GM21381 (cell line): ENCODE measurements around the gene USH1C.

Experiments used
- ATAC-seq: cut with Tn5 transposase; IDR thresholded peaks from one replicate; pipeline ENCODE4 v1.9.1; 2021; ENCODE audit warnings: mild to moderate bottlenecking, moderate library complexity; ENCODE audit not compliant: unreplicated experiment

The USH1C gene

DNA sequence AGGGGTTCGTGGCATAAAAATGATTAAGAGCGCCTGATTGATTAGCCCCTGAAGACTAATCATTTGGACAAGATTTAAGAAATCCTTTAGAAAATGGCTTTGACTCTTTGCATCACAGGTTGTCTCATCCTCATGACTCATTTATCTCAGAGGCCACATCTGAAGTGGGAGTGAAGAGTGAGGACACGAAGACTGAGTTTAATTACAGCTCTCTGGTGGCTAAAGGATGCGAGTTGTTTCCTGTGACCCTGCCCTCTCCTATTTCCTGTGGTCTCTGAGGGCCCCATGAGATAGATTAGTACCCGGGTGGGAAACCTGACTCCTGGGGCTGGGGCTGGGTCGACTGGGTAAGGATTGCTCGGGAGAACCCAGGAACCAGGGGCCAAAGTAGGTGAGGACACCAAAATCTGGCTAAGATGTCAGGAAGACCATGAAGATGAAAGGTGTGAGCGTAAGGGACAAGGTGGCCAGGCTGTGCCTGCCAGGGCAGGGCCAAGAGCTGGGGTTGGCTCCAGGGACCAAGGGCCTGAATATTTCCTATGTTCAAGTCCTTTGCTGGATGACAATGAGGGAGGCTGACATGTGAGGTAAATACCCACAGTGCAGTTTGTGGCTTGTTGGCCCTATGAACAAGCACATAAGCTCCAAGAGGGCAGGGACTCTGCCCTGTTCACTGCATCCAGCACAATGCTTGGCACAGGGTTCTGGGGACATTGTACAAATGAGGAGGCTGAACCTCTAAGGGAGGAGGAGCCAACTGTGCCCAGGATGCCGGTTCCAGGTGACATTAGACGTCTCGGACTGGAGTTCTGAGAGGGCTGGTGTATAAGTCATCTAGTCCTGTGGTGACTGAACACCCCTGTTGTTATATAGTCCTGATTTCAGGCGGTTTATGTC is 6.5 kb upstream of the USH1C start:
- ATAC-seq, result no peak

DNA sequence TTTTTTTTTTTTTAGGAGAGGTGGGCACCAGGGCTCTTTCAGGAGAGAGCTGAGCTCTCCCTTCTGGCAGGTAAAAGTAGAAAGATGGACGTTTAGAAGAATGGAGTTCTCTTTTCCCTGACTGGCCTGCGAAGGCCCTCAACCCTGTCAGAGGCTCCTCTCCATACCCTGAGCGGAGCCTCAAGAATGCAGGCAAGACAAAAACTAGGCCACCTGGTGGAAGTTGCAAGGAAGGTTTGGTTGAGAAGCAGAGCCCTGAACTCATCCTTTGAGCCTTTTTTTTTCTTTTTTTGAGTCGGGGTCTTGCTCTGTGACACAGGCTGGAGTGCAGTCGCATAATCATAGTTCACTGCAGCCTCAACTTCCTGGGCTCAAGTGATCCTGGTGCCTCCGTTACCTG is 4.2 kb upstream of the USH1C start:
- no peak for ATAC-seq

DNA sequence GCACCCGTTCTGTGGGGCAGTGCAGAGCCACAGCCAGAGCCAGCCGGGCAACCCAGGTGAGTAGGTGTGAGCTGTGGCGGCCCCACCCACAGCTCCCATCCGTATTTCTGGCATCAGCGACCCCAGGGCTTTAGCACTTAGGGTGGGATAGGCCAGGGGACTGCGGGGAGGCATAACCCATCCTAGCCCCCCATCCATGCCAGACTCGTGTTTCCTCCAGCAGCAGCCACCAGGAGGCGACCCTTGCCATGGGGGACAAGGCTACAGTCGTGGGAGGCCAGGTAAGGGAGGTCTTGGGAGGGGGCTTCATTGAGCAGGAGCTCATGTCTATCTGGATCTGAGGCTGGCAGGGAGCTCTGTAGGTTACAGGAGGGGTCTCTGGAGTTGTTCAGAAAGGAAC is 3.7 kb upstream of the USH1C start:
- no peak for ATAC-seq

DNA sequence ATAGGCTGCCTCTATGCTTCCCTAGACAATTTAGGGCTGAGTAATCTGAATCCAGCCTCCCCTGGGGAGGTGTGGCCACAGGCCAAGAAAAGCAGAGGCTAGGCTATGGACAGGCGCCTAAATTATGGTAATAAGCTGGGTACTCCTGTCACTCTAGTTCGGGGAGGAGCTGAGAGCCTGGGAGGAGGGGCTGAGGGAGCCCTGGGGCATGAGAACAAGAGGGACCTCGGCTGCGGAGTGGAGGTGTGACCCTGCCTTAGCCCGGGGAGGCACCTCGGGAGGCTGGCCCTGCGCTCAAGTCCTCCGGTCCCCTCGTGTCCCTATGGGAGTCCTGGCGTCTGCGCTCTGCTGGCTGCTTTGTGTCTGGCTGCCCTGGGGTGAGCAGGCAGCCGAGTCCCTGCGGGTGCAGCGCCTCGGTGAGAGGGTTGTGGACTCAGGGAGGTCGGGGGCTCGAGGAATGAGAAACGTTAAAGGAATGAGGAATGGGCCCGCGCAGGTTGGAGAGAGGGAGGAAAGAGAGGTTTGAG is 2.9 kb upstream of the USH1C start, which contains the start of gene OTOG:
Gene OTOG, plus strand, starts transcription at position 209 of the 527 bp plus-strand sequence. Its CDS starts 114 bp downstream, at position 323.
- ATAC-seq, result no peak

DNA sequence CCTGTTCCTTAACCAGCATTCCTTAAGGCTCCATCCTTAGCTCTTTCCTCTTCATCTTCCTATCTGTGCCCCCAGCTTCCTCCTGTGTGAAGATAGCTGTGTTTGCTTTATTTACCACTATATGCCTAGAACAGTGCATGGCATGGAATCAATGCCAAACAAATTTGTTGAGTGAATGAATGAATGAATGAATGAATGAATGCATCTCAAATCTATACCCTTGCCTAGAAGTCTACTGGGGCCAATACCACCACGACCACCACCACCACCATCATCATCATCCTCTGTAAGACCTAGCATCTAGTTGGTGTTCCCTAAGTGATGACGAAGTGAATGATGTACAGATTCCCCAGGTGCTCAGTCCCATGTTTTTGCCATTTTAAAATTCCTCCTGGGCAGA is 2.0 kb upstream of the USH1C start:
- no peak for ATAC-seq

DNA sequence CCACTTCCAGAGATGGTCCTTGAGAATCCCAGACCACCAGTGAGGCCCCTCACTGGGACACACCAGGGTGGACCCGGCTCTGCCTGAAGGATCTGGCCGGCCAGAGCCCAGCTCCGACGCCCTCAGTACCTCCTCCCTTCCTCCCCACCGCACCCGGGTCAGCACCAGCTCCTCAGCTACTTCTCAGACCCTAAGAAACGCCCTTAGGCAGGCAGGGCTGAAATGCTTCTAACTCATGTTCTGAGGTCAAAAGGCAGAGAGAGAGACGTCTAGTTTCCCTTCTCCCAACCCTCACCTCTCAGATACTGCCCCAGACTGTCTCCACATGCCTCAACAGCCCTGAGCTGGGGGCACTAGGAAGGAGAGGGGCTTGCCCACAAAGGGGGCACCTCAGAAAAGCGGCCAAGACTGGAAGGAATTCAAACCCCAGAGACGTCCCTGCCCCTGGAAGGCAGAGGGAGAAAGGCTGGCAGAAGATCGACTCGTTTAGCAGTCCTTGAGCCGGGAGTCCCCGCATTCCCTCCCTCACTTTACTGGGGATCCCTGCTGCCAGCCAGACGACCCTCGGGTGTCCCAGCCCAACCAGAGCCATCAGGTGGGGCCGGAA is 539 bp downstream of the USH1C start:
- no peak for ATAC-seq

DNA sequence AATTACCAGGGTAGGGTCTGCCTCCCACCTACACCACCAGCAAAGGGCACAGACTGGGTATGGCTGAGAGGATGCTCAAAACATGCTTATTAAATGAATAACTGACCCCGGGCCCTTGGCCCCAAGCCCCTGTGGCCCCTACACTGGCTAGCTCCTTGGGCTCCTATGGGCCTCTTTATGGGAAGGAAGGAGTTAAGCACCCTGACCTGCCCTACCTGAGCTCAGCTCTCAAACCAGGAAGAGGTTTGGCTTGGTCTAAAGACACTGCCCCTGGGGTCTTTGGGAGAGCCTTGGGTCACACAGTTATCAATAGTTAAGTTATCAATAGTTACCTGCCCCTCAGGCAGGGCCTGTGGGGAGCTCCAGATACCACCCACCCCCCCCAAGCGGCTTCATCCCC is 1.2 kb downstream of the USH1C start:
- no peak for ATAC-seq

DNA sequence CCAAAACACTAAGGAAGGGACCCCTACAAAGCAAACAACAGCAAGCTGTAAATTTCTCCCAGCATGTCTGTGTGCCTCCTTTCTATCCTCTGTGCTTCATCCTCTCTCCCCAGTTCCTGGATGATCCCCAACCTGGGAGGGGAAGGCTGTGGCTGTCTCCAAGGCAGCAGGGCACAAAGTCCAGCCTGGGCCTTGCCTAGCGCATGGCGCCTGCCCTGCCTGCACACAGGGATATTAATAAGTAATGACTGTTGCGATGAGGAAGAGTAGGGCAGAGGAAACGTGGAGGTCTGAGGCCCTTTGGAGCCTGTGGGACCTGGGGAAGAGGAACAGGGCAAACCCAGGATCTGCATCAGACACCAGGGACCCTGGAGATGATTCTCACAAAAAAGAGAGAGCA is 2.0 kb downstream of the USH1C start:
- no peak for ATAC-seq

DNA sequence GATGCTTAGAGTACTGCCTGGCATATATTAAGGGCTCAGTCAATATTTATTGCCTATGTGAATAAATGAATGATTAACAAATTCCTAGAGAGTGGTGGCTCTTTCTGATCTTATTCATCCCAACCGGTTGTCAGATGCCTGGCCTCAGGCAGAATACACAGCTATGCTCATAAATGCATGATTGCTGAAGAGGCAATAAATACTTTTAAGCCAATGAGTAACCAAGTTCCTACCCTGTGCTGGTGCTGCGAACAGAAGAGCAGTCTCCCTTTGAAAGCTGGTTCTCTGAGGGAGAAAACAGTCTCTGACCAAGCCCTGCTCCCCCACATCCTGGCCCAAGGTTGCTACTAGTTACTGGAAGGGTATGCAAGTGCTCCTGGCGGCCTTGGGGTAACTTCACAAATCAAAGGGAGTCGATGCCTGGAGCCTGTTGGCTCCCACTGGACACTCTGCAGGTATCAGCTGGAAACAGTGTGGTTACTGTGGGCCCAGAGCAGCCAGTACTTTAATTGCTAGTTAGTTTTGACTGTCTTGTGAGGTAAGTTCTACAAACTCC is 2.8 kb downstream of the USH1C start:
- ATAC-seq, result no peak

DNA sequence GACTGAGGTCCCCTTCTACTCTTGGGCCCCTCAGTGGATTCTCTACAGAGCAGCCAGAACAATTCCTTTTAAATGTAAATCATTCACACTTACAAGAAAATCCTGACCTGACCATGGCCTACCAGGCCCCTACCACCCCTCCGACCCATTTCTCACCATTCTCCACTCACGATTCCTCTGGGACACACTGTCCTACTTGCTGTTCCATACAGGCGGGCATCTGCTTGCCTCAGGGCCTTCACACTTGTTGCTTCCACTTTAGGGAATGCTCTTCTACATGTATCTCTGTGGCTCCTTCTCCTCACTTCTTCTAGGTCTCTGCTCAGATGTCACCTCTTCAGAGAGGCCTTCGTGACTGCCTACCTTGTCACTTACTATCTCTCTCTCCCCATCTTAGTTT is 3.4 kb downstream of the USH1C start:
- no peak for ATAC-seq

DNA sequence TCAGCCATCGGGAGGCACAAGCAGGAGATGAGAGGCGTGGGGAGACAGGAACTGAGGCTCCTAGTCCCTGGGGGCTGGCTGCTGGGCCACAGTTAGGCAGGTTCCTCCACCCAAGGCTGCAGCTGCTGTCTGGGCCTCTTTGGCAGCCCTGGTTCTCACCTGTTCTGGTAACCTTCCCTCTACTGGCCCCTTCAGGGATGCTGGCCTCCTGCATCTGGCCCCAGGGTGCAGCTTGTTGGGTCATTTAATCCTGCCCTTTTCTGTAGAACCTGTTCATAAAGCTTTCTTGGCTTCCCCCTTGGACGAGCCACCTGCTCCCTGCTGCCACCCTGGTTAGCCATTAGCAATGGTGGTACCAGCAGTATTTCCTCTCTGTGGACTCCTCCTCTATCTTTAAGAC is 5.5 kb downstream of the USH1C start:
- ATAC-seq, result no peak

DNA sequence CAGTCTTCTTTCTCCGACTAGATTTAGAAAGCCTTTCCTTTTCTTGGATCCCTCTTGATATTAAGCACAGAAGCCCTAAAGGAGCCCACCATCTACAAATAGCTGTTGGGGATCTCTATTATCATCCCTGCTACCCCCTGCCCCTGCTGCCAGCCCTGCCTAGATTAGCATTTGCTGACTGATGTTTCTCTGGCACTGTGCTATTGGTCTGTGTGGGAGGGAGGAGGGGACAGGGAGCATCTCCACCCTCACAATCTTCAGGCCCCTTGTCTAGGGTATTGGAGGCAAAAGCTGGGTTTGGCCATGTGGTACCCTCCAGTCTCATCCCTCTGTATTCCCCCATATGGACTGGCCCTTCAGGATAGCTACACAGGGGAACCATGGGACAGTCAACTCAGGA is 6.2 kb downstream of the USH1C start:
- ATAC-seq, result no peak

DNA sequence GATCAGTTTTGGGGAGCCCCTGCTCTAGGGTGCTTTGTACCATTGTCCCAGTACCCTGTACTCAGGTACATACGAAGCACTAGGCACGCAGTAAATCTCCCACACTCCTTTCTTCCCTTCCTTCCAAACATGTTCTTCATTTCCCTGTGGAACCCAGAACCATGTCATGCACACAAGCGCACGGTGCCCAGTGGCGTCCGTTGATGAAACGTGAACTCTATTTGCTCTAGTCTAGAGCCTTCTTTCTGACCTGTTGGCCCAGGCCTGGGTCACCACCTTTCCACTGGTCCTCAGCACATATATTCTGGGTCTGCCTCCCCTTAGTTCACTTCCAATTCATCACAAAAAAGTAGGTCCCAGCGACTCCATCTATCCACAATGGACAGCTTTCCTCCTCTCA is 7.0 kb downstream of the USH1C start:
- no peak for ATAC-seq

DNA sequence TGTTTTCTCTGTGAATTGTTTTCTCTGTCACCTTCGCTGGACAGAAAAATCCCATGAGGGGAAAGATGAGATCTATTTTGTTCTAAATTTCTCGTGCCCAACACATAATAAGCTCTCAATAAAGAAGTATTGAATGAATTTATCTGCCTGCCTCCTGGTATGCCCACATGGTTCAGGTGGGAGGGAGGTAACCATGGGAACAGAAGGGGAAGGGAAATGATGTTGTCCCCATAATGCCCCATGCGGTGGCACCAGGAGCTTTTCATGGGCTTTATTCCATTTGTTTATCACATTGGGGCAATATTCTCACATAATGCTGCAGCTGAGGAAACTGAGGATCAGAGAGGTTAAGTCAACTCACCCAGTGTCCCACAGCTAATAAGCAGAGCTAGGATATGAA is 8.7 kb downstream of the USH1C start:
- ATAC-seq, result no peak

DNA sequence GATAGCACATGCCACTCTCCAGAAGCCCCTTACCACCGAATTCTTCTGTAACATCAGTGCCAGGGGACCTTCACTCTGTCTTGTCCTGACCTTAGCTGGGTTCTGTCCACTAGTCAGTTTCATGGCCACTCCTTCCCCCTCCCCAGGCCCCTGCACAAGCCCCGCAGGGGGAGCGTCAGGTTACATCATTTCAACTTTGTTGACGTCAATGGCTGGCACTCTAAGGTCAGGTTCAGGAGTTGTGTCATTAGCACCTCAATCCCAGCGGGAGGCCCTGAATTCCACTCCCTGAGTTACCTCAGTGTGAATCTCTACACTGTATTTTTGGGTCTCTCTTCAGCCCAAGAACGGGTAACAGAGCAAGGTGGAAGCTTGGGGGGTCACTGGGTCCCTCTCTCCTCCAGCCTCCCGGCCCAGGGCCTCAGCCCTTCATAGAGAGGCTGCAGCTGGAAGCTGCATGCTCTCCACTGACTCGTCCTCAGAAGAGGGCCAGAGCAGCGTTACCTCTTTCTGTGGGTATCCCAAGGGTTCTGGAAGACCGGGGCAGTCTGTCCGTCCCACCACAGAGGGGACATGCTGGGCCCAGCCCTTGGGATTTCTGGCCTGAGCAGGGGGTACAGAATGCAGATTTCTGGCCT is 10.3 kb downstream of the USH1C start:
- ATAC-seq, result no peak

DNA sequence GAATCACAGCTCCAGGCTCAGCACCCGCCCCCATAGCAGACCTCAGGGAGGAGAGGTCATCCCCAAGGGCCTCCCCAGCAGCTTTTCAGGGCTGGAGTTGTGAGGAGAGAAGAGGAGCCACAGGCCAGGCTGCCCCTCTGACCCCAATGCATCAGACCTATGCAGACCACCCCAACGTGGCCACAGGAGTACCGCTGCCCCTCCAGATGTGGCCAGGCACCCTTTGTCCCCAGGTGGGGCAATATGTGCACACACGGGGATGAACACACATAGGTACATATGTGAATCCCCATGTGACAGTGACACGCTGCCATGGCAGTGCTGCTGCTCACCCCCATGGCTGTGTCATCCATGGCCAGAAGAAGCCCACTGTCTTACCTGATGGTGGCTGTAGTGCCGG is 10.9 kb downstream of the USH1C start:
- ATAC-seq, result no peak

DNA sequence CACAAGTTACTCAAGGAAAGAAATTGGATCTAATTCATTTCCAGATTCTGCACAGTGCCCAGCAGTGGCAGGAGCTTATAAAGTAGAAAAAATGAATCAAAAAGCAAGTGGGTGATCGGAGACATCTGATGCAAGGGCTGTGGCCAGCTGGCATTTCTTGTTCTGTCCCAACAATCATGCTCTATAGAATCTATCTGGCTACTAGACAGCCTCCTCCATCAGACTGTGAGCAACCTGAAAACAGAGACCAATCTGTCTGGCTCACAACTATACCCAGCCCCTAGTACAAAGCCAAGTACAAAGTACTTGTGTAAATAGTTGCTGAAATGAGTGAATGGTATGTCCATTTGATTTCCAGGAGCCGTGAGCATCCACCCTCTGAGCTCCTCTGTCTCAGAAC is 11.4 kb downstream of the USH1C start:
- ATAC-seq, result no peak

DNA sequence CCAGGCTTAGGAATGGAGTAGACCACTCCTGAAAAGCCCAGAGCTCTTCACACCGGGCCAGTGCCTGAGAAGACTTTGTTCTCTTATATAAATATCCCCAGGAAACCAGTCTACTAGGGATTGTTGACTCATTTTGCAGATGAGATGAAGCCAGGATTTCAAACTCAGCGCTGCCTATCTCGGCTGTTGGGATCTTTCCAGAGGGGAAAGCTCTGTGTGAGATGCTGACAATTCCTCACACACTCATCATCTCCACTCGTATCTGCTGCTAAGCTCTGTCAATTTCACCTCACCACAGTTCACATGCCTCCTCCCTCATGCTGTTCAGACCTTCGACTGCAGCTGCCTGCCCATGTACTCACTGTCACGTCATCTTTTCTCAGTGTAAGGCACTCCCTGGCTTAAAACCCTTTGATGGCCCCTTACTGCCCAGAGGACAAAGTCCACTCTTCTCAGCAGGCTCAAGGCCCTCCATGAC is 12.5 kb downstream of the USH1C start:
- no peak for ATAC-seq

DNA sequence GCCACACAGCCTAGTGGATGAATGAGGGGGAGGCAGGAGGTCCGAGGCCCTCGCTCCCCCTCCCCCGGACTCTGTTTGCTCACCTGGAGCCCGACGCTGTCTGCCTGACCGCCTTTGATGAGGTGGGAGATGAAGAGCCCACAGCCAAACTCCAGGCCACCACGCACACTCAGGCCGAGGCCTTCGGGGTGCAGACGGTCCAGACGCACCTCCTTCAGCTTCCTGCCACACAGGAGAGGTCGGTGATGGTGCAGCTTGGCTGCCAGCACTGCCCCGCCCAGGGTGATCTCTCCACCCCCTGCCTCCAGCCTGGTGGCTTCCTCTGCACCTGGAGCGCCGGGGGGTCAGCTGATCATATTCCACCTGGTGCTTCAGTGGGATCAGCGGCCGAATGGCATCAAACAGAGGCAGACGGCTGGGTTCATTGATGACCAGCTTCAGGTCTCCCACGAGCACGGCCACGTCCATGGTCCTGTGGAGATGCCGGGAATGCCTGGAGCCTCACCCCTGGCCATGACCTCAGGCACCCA is 13.1 kb downstream of the USH1C start:
- ATAC-seq, result no peak

DNA sequence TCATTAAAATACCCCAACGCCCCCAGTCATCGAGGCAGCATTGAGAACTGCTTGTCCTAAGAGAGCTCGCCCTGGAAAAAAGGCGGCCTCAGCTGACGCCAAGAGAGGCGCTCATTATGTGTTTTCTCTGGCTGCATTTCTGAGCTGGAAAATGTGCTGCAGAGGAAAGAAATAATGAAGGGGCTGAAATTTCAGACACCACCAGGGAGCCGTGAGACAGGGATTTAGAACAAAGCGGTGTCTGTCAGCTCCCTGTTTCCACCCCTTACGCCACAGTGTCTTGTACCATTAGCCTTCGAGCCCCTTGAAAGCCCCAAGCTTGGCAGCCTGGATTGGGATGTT is 14.4 kb downstream of the USH1C start:
- no peak for ATAC-seq
